ENCODE results near the gene LMO7. TPM values are rescaled to one million over a fixed set of nuclear protein-coding genes. Genes with fewer than 3 reads are reported as not detected.

The LMO7 gene
- total and polyA plus RNA-seq, 2 of the 4 experiments (the other 2 are of a cell fraction), result 266 to 367 TPM

- Histone ChIP-seq H3K56ac (ENCODE audit: extremely low read depth, insufficient read depth, low read length) (no peak overlapping the region), H3K36me3 (ENCODE audit: control insufficient read depth, insufficient read depth, low read length) (peaks cover 2% of the 10 kb centered on the region), H2AK5ac (ENCODE audit: low read depth, low read length) (no peak overlapping the region), H2BK5ac (ENCODE audit: low read depth, low read length, poor library complexity, severe bottlenecking) (no peak overlapping the region), H3K4me3 (ENCODE audit: insufficient read depth, low read depth, low read length) (no peak overlapping the region), H2AFZ (replicated peaks; ENCODE audit: low read length, poor library complexity) (no peak overlapping the region), H3K27me3 (ENCODE audit: control insufficient read depth, insufficient read depth, low read length) (no peaks in the 10 kb centered on the region), H3K27ac (ENCODE audit: insufficient read depth, low read length) (no peak overlapping the region; the same call in 1 of the 2 replicates), H3K18ac (ENCODE audit: low read depth, low read length) (no peak overlapping the region), H2BK20ac (ENCODE audit: low read depth, low read length) (no peak overlapping the region), H3K4me2 (ENCODE audit: low read depth, low read length) (no peak overlapping the region), H3K4ac (ENCODE audit: low read depth, low read length) (no peak overlapping the region), H3K79me1 (ENCODE audit: low read depth in 1 of 2, low read length in 2 of 2) (peaks cover 25 to 85% of the 10 kb centered on the region in 2 experiments; a peak in 3 of 4 replicates), H3K14ac (replicated peaks; ENCODE audit: low read depth, low read length) (no peak overlapping the region), H2AK9ac (replicated peaks; ENCODE audit: low read depth, low read length, poor library complexity) (no peak overlapping the region), H2BK120ac (ENCODE audit: low read depth, low read length) (no peak overlapping the region), H4K8ac (ENCODE audit: low read depth in 2 of 2, low read length in 2 of 2) (no peak overlapping the region), H3K9me1 (ENCODE audit: insufficient read depth, low read length) (peaks cover 14% of the 10 kb centered on the region), H3K23ac (ENCODE audit: low read depth, low read length) (no peak overlapping the region), H4K5ac (ENCODE audit: low read depth, low read length) (no peak overlapping the region), H4K20me1 (ENCODE audit: insufficient read depth, low read length) (peaks cover 80% of the 10 kb centered on the region; the same call in 1 of the 2 replicates), H3K9ac (ENCODE audit: low read depth, low read length) (no peak overlapping the region), H3K4me1 (ENCODE audit: control insufficient read depth, insufficient read depth, low read length) (peaks cover 4% of the 10 kb centered on the region), H2BK15ac (ENCODE audit: low read depth, low read length) (no peak overlapping the region), H3K9me3 (ENCODE audit: control insufficient read depth, insufficient read depth, low read length) (no peaks in the 10 kb centered on the region), H4K91ac (ENCODE audit: insufficient read depth, low read depth, low read length) (no peak overlapping the region)
- BruUV-seq (replicated peaks), result no TSS peak
- DNase-seq, result no peak
- no CpG with 5 or more reads among the region's 4 CpGs for WGBS, 2 experiments (ENCODE audit: extremely low coverage in 2 of 2, insufficient read length in 1 of 2)
- TF ChIP-seq MXI1 (IDR thresholded peaks at IDR 0.05; ENCODE audit: borderline replicate concordance, low read depth, low read length), result no peak
- no peak for TF ChIP-seq FOS (IDR thresholded peaks at IDR 0.05; ENCODE audit: low read depth, low read length)
- no peak for TF ChIP-seq RCOR1 (IDR thresholded peaks at IDR 0.05; ENCODE audit: insufficient replicate concordance, low read length)
- TF ChIP-seq CEBPB (IDR thresholded peaks at IDR 0.05; ENCODE audit: low read depth, low read length), result no peak
- no peak for TF ChIP-seq CTCF (conservative IDR thresholded peaks at IDR 0.05; ENCODE audit: low read depth, low read length)
- no peak for TF ChIP-seq ELK1 (IDR thresholded peaks at IDR 0.05; ENCODE audit: borderline replicate concordance, low read depth, low read length)
- ChIA-PET POLR2A (ENCODE audit: unreplicated experiment) (no interaction called here), CTCF (no interaction called here)
- no peak for ATAC-seq (ENCODE audit: low read depth)
- intact Hi-C loops (cut with micrococcal nuclease), result no loop called here
- in situ Hi-C loops (cut with MboI; ENCODE audit: low sequenced_read_pairs), result no loop called here
- dilution Hi-C loops (cut with HindIII; ENCODE audit: low sequenced_read_pairs, unreplicated experiment), result no loop called here
Observed at GRCh38 chr13:75751350-75751749, 115.2 kb downstream of the LMO7 start.
